ENCODE results near the gene CCDC142.
"Not testable (repeated sequence)": the region's sequence is repeated elsewhere in the genome, so short reads cannot be mapped to it uniquely, and the experiment has no call there.

The CCDC142 gene

DNA sequence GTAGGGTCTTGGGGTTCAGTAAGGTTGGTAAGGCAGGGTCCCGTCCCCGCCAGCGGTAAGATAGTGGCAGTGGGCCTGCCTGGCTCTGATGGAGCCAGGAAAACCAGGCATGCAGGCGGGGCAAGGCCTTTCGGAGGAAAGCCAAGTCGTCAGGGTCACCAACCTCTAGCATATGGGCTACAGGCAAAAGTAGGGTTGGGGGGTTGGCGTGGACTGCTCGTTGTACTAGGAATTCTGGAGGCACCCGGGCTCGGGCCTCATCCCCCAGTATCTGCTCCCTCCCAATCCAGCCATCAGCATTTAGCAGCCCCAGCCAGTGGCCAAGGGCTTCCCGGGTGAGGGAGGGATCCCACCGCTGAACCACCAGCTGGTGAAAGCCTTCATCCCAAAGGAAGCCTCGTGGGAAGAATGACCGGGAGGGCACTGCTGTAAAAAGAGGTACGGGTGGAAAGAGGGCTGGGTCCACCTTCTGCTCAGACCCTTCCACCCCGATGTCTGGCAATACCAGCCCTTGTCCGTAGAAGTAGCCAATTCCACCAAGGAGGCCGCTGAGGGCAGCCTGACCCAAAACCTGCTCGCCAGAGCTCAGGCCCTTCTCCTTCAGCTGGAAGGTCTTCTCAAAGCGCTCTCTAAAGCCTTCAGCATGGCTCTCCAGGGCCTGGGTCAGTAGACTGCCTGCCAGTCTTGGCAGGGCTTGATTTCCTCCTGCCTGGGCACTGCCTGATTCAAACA, 20.6 kb downstream of the CCDC142 start:
- DNase-seq: no peak

DNA sequence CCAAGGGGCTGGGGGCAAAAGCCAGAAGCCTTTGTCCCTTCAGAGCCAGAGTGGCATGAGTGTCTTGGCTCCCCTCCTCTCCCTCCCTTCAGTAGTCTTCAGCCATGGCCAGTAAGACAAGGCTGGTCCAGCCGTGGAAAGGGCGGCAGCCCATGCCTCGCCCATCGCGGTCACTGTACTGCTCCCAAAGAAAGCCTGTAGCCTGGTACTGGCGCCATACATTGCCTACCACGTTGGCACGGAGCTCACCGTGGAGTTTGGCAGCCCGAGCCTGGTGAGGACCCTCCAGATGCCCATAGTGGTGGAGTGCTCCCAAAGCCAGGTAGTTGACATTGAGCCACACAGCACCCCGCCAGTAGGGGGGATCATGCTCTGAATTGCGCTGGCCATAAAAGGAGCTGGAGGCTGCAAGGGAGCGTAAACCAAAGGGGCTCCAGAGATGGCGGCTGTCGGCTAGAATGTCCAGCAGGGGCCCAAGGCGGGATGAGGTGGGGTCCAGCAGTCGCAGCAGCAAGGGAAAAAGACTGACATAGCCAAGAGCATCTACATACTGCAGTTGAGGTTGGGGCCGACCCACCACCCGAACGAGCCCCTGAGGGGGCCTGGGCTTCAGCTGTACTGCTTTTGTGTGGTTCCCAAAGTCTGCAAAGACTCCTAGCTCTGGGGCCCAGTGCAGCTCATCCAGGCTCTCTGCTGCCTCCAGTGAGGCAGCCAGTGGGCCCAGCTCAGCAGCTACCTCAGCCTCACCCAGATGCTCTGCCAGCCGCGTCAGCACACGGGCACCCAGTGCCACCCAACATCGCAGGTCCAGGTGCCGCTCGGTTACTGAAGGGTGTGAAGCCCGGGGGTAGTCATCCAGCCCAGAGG, 21.4 kb downstream of the CCDC142 start:
- DNase-seq: no peak

DNA sequence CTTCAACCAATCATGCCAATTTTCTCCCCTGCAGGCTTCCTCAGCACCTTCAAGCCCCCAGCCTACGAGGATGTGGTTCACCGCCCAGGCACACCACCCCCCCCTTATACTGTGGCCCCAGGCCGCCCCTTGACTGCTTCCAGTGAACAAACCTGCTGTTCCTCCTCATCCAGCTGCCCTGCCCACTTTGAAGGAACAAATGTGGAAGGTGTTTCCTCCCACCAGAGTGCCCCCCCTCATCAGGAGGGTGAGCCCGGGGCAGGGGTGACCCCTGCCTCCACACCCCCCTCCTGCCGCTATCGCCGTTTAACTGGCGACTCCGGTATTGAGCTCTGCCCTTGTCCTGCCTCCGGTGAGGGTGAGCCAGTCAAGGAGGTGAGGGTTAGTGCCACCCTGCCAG, 22.6 kb downstream of the CCDC142 start:
- DNase-seq: not testable (repeated sequence)

DNA sequence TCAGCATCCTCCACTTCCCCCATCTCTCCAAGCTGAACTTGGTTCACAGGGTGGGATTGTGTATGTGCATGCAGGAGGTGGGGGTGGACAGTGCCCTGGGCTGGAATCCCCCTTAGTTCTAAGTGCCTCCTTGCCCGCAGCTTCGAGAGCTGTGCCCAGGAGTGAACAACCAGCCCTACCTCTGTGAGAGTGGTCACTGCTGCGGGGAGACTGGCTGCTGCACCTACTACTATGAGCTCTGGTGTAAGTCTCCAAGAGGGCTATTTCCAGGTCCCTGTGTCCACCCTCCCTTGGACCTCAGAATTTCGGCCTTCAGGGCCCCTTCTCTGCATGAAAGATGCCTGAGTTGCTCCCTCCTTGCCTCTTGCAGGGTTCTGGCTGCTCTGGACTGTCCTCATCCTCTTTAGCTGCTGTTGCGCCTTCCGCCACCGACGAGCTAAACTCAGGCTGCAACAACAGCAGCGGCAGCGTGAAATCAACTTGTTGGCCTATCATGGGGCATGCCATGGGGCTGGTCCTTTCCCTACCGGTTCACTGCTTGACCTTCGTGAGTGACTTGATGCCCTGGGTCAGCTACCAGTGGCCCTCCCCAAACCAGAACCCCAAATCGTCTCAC, 23.2 kb downstream of the CCDC142 start:
- DNase-seq: not testable (repeated sequence)

DNA sequence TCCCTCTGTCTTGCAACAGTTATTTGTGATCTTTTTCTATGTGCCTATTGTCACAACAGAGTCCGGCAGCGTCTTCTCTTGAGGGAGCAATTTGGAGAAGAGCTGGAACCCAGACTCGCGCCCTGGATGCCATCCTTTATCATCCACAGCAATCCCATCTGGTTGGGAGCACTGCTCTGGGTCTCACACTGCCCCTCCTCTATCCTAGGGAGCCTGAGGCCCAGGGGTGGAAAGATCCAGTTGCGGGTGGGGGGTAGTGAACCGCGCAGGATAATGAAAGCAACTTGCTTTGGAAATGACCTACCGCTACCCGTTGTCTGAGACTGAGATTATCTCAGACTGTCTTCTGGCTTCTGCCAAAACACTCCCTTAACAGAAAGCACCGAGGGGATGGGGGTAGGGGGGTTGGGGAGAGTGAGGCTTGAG, 23.8 kb downstream of the CCDC142 start:
- no peak for DNase-seq

DNA sequence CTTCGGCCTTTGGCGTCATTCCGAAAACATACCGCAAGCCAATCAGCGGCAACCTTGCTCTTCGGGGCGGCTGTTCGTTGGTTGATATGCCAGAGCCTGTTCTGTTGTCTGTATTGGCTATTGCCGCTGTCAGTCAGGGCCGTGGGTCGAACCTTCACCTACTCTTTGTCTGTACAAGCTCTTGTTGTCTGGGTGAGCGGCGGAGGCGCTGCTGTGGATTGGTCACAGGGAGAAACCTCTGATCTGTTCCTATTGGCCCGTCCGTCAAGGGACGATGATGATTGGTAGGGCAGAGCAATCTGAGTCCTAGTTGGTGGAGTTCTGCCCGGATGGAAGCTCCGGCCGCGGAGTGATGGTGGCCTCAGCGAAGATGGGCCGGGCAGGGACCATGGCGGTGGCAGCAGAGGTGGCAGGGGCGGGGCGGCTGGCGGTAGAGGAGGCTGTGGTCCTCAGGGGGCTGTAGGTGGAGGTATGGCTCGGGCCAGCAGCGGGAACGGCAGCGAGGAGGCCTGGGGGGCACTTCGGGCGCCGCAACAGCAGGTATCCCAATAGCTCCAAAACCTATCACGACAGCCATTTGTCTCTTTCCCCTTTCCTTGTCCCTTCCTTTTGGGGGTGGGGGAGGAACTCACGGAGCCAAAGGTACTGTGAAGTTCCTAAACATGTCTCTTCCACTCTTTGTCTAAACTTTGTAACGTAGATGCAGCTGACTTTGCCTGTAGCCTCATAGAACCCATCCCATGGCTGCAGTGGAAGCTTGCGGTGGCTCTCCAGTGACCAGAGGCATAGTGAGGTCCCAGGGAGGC, 24.5 kb downstream of the CCDC142 start, which contains the start of gene WBP1:
Gene WBP1, plus strand, starts transcription at position 307 of the 806 bp plus-strand sequence. Its CDS starts 165 bp downstream, at position 472.
- DNase-seq: peak; percentile 100

DNA sequence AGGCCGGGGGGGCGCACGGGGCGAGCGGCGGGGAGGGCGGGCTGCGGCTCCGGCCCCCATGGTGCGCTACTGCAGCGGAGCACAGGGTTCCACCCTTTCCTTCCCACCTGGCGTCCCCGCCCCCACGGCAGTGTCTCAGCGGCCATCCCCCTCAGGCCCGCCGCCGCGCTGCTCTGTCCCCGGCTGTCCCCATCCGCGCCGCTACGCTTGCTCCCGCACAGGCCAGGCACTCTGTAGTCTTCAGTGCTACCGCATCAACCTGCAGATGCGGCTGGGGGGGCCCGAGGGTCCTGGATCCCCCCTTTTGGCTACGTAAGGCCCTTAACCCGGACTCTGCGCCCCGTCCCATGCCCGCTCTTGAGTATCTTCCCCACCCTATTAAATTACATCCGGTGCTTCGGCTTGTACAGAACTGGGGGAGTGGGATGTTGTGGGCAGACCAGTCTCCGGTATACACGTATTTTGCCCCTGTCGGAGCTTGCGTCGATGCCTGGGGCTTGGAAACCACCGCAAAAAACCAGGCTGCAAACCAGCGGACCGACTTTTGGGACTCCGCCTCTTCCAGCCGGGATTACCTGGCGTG, 25.2 kb downstream of the CCDC142 start:
- DNase-seq: no peak

DNA sequence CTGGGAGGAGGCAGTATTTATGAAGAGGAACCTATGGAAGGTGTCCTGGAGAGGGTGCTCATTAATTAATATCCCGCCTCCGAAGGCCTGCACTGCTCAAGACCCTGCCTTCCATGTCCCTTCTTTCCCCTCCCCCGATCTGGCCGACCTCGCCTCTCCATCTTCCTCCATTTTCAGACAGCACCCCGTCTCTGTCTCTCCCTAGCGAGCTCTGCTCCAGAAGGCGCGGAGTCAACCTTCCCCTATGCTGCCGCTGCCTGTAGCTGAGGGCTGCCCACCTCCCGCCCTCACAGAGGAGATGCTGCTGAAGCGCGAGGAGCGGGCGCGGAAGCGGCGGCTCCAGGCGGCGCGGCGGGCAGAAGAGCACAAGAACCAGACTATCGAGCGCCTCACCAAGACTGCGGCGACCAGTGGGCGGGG, 25.7 kb downstream of the CCDC142 start:
- DNase-seq: no peak

DNA sequence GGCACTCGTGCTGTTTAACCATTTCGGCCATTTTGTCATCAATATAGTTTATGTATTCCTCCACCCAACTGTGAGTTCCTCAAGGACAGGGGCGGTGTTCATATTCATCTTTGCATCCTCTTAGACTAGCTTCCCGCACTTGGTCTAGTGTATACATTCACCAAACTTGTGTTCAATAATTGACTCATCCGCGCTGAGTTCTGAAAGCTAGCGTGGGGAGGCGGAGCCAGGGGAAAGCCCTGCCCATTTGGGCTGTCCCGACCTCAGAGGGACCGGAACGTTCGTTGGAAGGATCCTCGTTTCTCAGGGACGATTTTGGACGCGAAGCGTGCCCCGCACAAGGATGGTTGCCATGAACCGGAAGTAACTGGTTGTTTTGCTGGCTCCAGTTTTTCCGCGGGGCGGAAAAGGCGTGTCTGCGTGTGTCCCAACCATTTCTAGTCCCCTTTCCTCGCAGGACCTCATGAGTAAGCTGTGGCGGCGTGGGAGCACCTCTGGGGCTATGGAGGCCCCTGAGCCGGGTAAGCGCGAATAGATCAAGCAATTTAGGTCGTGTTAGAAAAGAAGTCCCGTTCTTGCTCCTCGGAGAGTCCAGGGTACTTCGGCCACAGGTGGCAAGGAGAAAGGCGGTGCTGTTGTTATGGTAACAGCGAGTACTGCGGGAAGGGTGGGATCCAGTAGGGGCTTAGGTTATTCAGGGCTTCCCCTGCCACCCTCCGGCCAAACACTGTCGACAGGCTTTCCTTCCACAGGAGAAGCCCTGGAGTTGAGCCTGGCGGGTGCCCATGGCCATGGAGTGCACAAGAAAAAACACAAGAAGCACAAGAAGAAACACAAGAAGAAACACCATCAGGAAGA, 27.9 kb downstream of the CCDC142 start, which contains the start of gene INO80B:
Gene INO80B, plus strand, starts transcription at position 434 of the 858 bp plus-strand sequence. Its CDS starts 30 bp downstream, at position 464.
- peak; percentile 91 for DNase-seq

DNA sequence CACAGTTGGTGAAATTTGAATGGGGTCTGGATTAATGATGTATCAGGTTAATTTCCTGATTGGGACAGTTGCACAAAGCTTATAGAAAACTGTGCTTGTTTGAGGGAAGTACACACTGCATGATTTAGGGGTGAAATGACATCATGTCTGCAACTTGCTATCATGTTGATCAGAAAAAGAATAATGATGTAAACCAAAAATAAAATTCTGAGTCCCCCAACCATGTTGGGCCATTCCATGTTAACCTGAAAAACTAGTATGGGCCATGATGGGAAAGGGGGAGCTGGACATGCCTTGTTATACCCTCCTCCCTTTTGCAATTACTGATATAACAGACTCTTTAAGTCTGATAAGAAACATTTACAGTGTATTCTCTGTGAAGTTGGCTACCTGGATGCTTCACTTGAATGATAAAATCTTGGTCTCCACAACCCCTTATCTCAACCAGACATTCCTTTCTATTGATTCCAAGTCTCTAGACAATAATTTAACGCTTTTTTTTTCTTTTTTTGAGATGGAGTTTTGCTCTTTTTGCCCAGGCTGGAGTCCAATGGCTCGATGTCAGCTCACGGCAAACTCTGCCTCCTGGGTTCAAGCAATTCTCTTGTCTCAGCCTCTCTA, 32.1 kb downstream of the CCDC142 start:
- DNase-seq: no peak

DNA sequence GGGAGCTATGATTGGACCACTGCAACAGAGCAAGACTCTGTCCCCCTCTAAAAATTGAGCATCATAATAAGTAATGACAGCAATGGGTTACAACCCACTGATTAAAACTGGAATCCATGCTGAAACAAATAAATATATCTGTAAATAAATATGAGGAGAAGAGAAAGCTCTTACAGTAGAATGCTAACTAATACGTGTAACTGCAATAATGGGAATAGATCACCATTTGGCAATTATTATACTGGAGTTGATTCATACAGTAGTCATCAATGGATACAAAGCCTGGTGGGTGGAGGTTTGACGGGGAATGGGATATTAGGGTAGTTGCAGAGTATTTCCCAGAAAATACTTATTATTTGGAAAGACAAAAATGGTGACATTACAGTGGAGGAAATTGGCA, 34.0 kb downstream of the CCDC142 start:
- no peak for DNase-seq

DNA sequence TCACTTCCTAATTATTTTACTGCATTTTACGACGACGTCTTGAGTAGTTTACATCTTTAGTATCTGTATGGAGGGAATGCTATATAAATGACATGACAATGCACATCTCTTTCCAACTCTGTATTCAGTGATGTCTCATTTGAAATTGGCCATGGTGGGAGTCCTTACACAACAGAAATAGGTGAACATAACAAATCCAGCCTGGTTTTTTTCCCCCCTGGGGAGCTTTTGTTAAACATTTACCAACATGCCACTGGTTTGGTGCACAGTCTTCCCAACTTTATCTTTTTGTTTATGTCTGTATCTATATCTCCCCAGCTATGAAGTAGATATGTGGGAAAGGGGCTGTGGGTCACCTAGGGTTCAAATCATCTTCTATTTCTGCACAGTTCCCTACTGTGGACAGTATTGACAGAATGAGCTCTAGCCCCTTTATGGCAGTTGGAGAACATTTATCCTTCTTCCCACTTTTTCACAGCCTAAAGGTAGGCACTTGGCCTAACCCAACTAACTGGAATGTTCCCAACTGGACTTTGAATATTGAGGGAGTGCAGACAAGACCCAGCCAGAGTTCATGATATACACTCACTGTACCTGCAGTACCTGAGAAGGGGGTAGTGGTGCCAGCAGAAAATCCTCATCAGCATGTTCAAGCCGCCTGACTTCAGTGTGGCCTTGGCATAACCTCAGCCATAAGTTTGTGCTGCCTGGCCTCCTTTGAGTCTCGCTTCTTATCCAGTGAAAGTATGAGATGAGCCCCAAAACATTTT, 35.4 kb downstream of the CCDC142 start:
- no peak for DNase-seq

DNA sequence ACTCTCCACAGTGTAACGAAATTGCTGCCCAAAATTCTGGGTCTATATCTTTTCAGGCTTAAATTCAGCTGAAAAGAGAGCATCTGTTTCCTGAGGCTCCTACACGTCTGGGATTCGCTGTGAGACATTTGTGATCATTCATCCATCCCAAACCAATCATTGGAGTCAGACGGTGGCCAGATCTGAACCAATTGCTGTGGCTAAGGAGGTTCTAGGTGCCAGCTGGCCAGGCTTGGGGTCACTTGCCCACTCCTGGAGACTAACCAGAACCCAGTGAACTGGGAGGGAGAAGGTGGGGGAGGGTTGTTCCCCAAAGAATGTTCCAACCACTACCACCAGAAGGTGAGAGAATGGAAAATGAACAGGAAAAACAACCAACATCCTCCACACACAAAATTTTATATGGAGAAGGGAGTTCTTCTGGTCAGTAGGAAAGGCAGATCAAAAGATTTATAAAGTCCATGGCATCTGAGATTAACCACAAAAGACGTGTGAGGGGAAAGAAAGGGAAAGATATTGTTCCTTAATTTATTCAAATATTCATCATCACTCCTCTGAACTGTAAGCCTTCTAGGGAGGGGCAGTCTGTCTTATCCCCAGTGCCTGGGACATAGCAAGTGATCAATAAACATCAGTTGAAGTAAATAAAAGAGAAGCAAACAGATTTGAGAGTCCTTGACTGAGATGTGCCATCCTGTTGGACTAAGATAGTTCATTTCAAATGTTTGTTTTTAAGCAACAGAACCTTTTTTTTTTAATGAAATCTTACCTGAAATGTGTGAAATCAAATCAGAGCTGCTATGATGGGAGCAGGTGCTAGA, 38.1 kb downstream of the CCDC142 start:
- DNase-seq: peak; percentile 18

DNA sequence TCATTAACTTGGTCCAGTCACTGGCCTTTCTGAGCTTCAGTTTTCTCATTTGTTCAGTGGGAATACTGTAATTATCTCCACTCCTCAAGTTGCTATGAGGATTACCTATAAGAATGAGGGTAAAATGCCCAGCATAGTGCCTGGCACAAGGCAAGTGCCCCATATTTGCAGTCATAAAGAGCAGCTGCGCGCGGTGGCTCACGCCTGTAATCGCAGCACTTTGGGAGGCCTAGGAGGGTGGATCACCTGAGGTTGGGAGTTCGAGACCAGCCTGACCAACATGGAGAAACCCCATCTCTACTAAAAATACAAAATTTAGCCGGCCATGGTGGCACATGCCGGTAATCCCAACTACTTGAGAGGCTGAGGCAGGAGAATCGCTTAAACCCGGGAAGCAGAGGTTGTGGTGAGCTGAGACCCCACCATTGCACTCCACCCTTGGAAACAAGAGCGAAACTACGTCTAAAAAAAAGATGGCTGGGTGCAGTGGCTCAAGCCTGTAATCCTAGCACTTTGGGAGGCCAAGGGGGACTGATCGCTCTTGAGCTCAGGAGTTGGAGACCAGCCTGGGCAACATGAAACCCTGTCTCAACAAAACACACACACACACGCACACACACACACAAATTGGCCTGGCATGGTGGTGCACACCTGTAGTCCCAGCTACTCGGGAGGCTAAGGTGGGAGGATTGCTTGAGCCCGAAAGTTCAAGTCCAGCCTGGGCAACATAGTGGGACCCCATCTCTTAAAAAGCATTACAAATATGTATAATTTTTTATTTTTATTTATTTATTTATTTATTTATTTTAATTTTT, 40.1 kb downstream of the CCDC142 start:
- DNase-seq: not testable (repeated sequence)

DNA sequence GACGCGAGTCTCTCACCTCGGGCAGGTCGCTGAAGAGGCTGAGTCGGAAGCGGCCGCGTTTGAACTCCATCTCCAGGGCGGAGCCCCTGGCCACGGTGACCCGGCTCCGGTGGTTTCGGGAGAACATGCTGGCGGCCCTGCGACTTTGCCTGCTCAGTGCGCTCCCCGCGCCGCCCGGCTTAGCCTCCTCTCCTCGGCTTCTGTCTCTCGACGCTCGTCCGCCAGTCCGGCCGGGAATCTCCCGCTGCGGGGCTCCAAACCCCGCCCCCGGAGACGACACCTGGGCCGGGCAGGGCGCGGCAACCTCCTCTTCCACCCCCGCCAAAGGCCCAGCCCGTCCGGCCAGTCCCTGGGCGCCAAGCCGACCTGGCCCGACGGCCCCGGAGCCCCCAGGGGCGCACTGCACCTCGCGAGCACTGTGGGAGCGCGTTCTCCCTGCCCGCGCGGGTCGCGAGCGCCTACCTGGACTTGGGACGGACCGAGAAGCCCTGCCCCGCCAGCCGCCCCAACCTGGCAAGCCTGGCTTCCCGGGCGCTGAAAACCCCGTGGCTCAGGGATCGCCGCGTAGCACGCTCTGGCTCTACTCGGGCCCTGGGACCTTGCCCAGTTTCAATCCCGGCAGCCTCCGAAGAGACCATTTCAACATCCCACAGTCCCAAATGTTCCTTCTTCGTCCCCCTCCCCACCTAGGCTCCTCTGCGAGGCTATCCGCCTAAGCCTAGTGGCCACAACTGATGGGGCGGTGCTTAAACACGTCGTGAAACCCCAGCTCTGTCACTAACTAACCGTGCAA, 40.9 kb downstream of the CCDC142 start, which contains the start of gene RTKN:
Gene RTKN, minus strand, starts transcription at position 248 of the 793 bp plus-strand sequence. Its CDS starts 121 bp downstream, at position 127.
- no peak for DNase-seq

DNA sequence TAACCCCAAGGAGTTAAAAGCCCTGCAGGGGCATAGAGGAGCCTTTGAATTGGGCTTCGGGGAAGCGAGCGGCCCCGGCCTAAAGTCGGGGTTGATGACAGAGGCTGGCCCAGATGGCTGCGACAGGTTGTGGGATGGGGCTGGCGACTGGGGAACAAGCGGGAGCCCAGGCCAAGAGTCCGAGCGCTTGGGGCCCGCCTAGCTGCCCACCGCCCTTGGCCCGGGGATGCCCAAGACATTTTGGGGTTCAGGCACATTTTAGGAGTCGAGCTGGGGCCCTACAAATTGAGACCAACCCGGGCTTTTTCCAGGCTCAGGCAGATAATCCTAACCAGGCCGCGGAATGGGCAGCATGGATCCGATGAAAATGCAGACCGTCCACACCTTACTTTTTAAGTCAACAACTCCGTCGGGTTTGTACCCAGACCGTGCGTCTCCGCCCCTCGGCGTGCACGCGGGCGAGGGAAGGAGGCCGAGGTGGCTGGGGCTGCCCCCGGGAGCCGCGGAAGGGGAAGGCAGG, 41.6 kb downstream of the CCDC142 start:
- DNase-seq: no peak

Measured in NCI-H446 treated with DMSO at 0.1 percent for 48 hours (cell line).